HPDE6-E6E7 (cell line): ENCODE measurements around the gene TAOK3.
A peak's percentile ranks its signal among the peaks of the same experiment; 100 is the strongest.
"Not testable (repeated sequence)": the region's sequence is repeated elsewhere in the genome, so short reads cannot be mapped to it uniquely, and the experiment has no call there.

Experiments used
- DNase-seq: peaks from one replicate; pipeline ENCODE4 v3.0.0; 2011; ENCODE audit warnings: missing footprints; ENCODE audit errors: extremely low spot score

TAOK3 gene

GRCh38 chr12:118337194-118337838, 35.4 kb downstream of the TAOK3 start:
- DNase-seq = no peak

DNA sequence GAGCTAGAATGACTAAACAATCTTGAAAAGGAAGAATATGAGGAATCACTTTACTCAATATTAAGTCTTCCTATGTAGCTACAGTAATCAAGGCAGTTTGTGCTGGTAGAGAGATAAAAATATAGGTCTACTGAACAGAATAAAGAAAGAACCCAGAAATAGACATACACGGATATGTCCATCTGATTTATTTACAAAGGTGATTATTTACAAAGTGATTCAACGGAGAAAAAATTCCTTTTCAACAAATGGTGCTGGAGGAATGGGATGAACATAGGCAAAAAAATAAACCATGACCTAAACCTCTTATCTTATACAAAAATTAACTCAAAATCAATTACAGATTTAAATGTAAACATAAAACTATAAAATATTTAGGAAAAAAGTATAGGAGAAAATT, 36.6 kb downstream of the TAOK3 start:
- no peak for DNase-seq

DNA sequence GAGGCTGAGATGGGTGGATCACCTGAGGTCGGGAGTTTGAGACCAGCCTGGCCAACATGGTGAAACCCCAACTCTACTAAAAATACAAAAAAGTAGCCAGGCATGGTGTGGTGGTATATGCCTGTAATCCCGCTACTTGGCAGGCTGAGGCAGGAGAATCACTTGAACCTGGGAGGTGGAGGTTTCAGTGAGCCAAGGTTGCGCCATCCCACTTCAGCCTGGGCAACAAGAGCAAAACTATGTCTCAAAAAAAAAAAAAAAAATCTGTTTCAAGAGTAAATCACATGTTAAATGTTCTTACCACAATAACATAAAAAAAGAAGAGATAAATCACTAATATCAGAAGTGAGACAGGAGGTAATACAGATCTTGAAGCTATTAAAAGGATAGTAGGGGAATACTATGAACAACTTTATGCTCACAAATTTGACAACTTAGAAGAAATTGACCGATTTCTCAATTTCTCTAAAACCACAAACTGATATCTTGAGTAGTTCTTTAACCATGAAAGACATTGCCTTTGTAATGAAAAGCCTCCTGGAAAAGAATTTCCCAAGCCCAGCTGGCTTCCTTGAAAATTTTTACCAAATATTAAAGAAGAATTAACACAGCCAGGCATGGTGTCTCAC, 37.7 kb downstream of the TAOK3 start:
- no peak for DNase-seq

GRCh38 chr12:118334241-118334640, 38.5 kb downstream of the TAOK3 start:
- DNase-seq = no peak

DNA sequence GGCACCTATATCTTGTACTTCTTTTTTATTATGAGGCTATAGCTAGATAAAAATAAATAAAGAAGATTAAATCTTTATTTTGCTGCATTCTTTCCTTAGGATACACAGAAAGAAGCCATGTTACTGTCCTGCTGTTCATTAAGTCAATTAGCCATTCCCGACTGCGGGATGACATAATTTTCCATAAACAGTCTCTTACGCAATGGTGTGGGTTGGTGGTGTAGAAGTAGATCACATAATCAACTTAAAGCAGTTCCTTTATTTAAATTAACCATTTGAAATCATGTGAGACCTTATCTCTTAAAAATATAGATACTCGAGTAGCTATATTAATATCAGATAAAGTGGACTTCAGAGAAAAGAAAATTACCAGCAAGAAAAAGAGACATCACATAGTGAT, 40.2 kb downstream of the TAOK3 start:
- DNase-seq = no peak

DNA sequence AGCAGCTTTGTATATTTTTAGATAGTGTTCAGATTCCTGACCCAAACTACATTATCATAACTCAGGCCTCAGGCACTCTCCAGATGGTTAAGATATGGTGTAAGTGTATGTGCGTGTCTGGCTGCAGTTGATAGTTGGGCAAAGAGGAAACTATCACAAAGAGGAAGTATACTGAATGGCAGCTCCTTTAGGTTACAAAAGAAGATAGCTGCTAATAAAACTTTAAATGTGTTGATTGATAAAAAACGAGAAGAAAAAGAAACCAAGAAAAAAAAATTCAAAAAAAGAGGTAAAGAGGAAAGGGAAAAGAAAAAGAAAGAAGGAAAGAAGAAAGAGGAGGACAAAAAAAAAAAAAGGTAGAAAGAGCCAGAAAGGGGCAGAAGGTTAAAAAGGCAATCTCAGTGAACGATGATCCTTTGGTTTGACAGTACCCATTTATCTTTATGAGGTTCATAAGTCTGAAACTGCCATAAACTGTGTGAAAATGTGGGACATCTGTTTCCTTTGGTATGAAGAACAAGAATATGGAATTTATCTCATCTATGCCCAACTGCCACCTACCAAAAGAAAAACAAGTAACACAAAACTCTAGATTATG, 42.2 kb downstream of the TAOK3 start:
- DNase-seq = no peak

GRCh38 chr12:118328486-118329330, 44.0 kb downstream of the TAOK3 start:
- DNase-seq = no peak

GRCh38 chr12:118327391-118327790, 45.3 kb downstream of the TAOK3 start:
- no peak for DNase-seq

DNA sequence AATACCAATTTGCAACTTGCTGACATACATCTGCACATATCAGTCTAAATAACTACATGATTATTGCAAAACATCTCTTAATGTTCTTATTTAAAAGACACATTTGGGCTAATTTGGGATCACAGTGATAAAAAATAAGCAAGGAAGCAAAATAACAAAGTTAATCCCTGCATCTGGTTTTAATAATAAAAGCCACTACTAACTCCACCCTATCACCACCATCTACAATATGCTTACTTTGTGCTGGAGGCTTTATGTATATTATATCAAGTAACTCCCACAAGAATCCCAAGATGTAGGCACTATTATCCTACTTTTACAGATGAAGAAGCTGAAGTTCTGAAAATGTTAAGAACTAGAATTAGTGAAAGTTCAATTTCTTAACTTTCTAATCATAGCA, 45.7 kb downstream of the TAOK3 start:
- DNase-seq = no peak

DNA sequence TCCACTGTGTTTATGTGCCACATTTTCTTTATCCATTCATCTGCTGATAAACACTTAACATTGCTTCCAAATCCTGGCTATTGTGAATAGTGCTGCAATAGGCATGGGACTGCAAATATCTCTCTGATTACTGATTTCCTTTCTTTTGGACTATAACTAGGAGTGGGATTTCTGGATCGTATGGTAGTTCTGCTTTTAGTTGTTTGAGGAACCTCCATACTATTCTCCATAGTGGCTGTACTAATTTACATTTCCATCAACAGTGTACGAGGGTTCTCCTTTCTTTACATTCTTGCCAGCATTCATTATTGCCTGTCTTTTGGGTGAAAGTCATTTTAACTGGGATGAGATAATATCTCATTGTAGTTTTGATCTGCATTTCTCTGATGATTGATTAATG, 47.6 kb downstream of the TAOK3 start:
- DNase-seq = no peak

DNA sequence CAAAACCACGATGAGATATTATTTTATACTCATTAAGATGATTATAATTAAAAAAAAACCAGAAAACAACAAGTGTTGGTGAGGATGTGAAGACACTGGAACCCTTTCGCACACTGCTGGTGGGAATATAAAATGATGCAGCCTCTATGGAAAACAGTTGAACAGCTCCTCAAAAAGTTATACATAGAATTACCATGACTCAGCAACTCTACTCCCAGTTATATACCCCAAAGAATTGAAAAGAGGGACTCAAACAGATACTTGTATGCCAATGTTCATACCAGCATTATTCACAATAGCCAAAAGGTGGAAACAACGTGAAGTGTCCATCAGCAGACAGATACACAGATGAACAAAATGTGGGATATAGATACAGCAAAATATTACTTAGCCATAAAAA, 53.1 kb downstream of the TAOK3 start:
- no peak for DNase-seq

DNA sequence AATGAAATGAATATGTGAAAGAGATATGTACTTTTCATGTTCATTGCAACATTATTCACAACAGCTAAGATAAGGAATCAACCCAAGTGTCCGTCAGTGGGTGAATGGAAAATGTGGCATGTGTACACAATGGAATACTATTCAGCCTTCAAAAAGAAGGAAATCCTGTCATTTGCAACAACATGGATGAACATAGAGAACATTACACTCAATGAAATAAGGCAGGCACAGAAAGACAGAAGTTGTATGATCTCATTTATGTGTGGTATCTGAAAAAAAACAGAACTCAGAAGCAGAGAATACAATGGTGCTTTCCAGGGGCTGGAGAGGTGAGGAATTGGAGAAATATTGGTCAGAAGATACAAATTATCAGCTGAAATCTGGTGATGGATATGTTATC, 54.0 kb downstream of the TAOK3 start:
- no peak for DNase-seq

DNA sequence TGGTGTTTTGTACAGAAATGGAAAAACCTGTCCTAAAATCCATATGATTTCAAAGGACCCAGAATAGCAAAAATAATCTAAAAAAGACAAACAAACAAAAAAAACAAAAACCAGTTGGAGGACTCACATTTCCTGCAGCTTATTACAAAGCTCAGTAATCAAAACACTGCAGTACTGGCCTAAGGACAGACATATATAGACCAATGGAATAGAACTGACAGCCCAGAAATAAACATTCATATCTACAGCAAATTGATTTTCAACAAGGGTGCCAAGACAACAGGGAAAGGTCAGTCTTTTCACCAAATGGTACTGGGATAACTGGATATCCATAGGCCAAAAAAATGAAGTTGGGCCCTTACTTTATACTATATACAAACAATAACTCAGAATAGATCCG, 55.0 kb downstream of the TAOK3 start:
- DNase-seq = no peak

GRCh38 chr12:118315821-118316220, 56.9 kb downstream of the TAOK3 start:
- DNase-seq = no peak

DNA sequence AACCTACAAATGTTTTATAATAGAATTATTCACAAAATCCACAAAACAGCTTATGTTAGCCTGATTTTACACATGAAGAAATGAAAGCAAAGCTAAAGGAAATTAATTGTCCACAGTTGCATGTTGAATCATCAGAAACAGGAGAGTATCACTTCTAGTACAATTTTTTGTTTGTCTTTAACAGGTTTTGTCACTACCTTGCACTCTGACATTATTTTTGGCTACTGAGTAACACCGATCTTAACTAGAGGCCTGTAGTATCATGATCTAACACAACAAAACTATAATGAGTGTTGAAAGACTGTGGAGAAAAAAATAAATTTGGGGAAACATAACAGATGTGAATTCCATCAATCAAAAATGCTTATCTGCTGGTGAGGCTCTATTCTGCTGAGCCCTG, 60.1 kb downstream of the TAOK3 start:
- DNase-seq = no peak

GRCh38 chr12:118311666-118312065, 61.0 kb downstream of the TAOK3 start:
- no peak for DNase-seq

DNA sequence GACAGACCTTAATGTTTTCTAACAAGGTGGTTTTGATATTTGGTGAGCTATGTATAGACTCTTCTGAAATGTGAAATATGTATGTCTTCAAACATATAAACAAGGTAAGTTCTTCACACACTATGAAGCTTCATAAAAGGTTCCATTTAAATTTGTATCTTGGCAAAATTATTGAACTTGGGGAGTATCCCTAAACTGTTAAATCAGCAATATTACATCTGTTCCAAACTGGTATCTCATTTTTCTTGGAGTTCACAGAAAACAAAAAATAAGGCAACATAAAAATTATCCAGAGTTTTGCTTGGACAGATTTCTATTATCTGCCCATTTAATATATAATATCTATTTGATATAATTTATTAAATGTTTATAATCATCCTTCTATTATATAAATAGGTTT, 62.4 kb downstream of the TAOK3 start:
- no peak for DNase-seq

DNA sequence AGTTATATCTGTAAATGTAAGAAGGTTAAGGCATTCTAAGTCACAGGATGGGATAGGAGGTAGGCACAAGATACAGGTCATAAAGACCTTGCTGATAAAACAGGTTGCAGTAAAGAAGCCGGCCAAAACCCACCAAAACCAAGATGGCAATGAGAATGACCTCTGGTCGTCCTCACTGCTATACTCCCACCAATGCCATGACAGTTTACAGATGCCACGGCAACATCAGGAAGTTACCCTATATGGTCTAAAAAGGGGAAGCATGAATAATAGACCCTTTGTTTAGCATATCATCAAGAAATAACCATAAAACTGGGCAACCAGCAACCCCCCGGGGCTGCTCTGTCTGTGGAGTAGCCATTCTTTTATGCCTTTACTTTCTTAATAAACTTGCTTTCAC, 64.7 kb downstream of the TAOK3 start:
- not testable (repeated sequence) for DNase-seq

- peak; percentile 55 for DNase-seq
Measured at GRCh38 chr12:118307069-118307954, 65.4 kb downstream of the TAOK3 start.

- DNase-seq = no peak
Measured at GRCh38 chr12:118304093-118304492, 68.6 kb downstream of the TAOK3 start.

- peak; percentile 43 for DNase-seq
Measured at GRCh38 chr12:118302053-118302452, 70.7 kb downstream of the TAOK3 start.
